Fibroblast of lung (primary cell): Measurements from ENCODE around the gene MCRIP1. TPM values are rescaled to one million over a fixed set of nuclear protein-coding genes. Genes with fewer than 3 reads are reported as not detected.

Experiments used
- DNase-seq, 2 donors: peaks; one replicate each; pipeline versions ENCODE4 v3.0.0 to v3.0.0-alpha.2; 2010; ENCODE audit warnings: low read depth in 2 of 2
- H2AFZ ChIP-seq: 2 replicates; pipeline ENCODE4 v1.5.1; 2012; ENCODE audit warnings: low read length, control low read depth, inconsistent platforms
- H3K27ac ChIP-seq: 2 replicates; pipeline ENCODE4 v1.5.1; 2011; ENCODE audit warnings: low read length, control low read depth; ENCODE audit not compliant: insufficient read depth
- H3K27me3 ChIP-seq: 2 replicates; pipeline ENCODE4 v1.5.1; 2011; ENCODE audit warnings: mild to moderate bottlenecking, low read length; ENCODE audit not compliant: control insufficient read depth, insufficient read depth
- H3K36me3 ChIP-seq: 2 replicates; pipeline ENCODE4 v1.5.1; 2011; ENCODE audit warnings: low read length; ENCODE audit not compliant: control insufficient read depth, insufficient read depth
- H3K4me1 ChIP-seq: 2 replicates; pipeline ENCODE4 v1.5.1; 2011; ENCODE audit warnings: low read length; ENCODE audit not compliant: control insufficient read depth, insufficient read depth; ENCODE audit errors: extremely low read depth
- H3K4me2 ChIP-seq: 2 replicates; pipeline ENCODE4 v1.5.1; 2011; ENCODE audit warnings: low read length, control low read depth; ENCODE audit not compliant: insufficient read depth; ENCODE audit errors: extremely low read depth
- H3K4me3 ChIP-seq, 4 experiments: fragments of 200-600 bp in 1 of 4; sonication (generic) in 1 of 4; replicated peaks in 1 of 4; 2 replicates each; pipeline ENCODE4 v1.5.1; 2011 to 2016; ENCODE audit warnings: low read length in 4 of 4, low read depth in 3 of 4, mild to moderate bottlenecking in 3 of 4, control low read depth in 2 of 4, inconsistent platforms in 1 of 4, mixed read lengths in 1 of 4; ENCODE audit not compliant: insufficient read depth in 1 of 4; ENCODE audit errors: control extremely low read depth in 1 of 4
- H3K79me2 ChIP-seq: 2 replicates; pipeline ENCODE4 v1.5.1; 2012; ENCODE audit warnings: mild to moderate bottlenecking, low read length, inconsistent platforms; ENCODE audit not compliant: control insufficient read depth, insufficient read depth
- H3K9ac ChIP-seq: 2 replicates; pipeline ENCODE4 v1.5.1; 2011; ENCODE audit warnings: mild to moderate bottlenecking, low read length, control low read depth; ENCODE audit not compliant: insufficient read depth
- H3K9me3 ChIP-seq: 2 replicates; pipeline ENCODE4 v1.5.1; 2012; ENCODE audit warnings: low read depth, low read length; ENCODE audit not compliant: control insufficient read depth, insufficient read depth
- H4K20me1 ChIP-seq: 2 replicates; pipeline ENCODE4 v1.5.1; 2011; ENCODE audit warnings: low read length; ENCODE audit not compliant: control insufficient read depth, insufficient read depth; ENCODE audit errors: extremely low read depth
- CTCF ChIP-seq, 2 donors: IDR thresholded peaks in 1 of 2; conservative IDR thresholded peaks in 1 of 2; 1 replicate in 1 of 2; 2 replicates in 1 of 2; pipeline ENCODE4 v1.5.1; 2011 to 2012; ENCODE audit warnings: low read length in 2 of 2, control low read depth in 1 of 2, inconsistent platforms in 1 of 2, low read depth in 1 of 2, mild to moderate bottlenecking in 1 of 2
- EZH2 ChIP-seq: IDR thresholded peaks from 2 replicates; pipeline ENCODE4 v1.5.1; 2012; ENCODE audit warnings: low read length, control low read depth, mild to moderate bottlenecking; ENCODE audit errors: missing control alignments
- polyA plus RNA-seq, 2 donors: library from polyadenylated mRNA; depleted of rRNA in 1 of 2; stranded (reverse) in 1 of 2; unstranded in 1 of 2; fragments of >200 nt; gene quantifications; 2 replicates each; pipeline ENCODE4 v1.2.1, GENCODE V29; 2011 to 2012; ENCODE audit warnings: missing spikeins in 1 of 2
- total RNA-seq: library from RNA; depleted of rRNA; stranded (reverse); fragments of >200 nt; gene quantifications from 2 replicates; pipeline ENCODE4 v1.2.1, GENCODE V29; 2014

Gene MCRIP1
- total and polyA plus RNA-seq, 2 donors (not counting 1 experiment from before 2014, with no cell fraction given) = 37.6 to 108 TPM

- Histone ChIP-seq H3K27me3 (no peaks in the 10 kb centered on the region), H4K20me1 (no peaks in the 10 kb centered on the region), H3K27ac (no peak overlapping the region), H3K36me3 (peaks cover 58% of the 10 kb centered on the region), H3K4me3 (no peak overlapping the region), H3K9me3 (no peaks in the 10 kb centered on the region), H3K4me1 (no peaks in the 10 kb centered on the region), H3K9ac (no peak overlapping the region), H2AFZ (no peak overlapping the region), H3K4me2 (no peak overlapping the region), H3K79me2 (peaks cover 26% of the 10 kb centered on the region)
- no peak for TF ChIP-seq CTCF (conservative IDR thresholded peaks at IDR 0.05 in 1 of 2, IDR thresholded peaks at IDR 0.05 in 1 of 2; ENCODE audit: low read depth in 1 of 2, low read length in 2 of 2)
- TF ChIP-seq EZH2 = no peak
- no peak for DNase-seq
Measured at GRCh38 chr17:81849457-81849856, 16.4 kb upstream of the MCRIP1 start.

DNA sequence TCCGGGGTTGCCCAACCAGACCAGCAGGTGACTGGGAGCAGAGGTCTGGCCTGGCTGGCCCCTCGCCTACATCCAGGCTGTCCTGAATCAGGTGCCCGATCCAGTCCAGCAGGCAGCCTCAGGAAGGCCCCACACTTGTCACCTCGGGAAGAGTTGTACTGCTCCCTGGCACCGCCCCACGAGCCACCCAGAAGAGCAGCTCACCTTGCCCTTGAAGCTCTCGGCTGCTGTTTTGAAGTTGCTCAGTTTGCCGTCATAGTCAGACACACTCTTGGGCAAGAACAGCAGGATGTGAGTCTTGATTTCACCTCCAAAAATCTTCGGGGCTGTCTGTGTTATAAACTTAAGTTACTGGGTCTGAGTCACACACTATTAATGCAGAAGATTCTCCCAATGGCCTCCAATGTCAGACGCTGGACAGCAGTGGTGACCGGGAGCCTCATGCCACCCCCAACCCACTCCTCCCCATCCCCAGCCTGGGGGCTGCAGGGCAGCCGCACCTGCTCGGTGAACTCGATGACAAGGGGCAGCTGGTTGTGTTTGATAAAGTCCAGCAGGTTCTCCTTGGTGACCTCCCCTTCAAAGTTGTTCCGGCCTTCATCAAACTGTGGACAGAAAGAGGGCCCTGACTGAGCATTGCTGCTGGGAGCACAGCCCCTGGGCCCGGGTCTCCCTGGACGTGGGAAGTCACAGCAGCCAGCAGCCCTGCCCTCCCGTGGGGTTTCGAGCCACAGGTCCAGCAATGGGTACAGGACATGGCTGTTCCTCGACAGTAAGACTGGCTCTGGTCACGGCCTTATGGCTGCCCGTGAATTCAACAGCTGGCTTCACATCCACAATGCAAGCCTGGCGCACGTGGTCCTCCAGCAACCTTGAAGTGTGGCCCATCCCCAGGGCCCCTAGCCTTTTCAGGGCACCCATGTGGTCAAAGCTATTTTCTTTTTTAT, 13.9 kb upstream of the MCRIP1 start:
- H3K9me3 ChIP-seq = no peaks in the 10 kb centered on the region
- peaks cover 57% of the 10 kb centered on the region for H3K36me3 ChIP-seq
- no peak for TF ChIP-seq CTCF (conservative IDR thresholded peaks at IDR 0.05 in 1 of 2, IDR thresholded peaks at IDR 0.05 in 1 of 2; ENCODE audit: low read depth in 1 of 2, low read length in 2 of 2)
- TF ChIP-seq EZH2 = no peak

GRCh38 chr17:81845881-81846742, 13.0 kb upstream of the MCRIP1 start:
- Histone ChIP-seq H4K20me1 (no peaks in the 10 kb centered on the region), H2AFZ (no peak overlapping the region), H3K79me2 (no peaks in the 10 kb centered on the region), H3K9ac (no peak overlapping the region), H3K4me2 (no peak overlapping the region), H3K4me1 (no peaks in the 10 kb centered on the region), H3K9me3 (no peaks in the 10 kb centered on the region), H3K27ac (no peak overlapping the region), H3K27me3 (no peaks in the 10 kb centered on the region), H3K4me3 (no peak overlapping the region), H3K36me3 (peaks cover 50% of the 10 kb centered on the region)
- no peak for TF ChIP-seq EZH2
- DNase-seq = no peak

More for the DNA sequence above, 13.9 kb upstream of the MCRIP1 start:
- no peak for DNase-seq
- Histone ChIP-seq H3K4me2 (no peak overlapping the region), H3K4me1 (no peaks in the 10 kb centered on the region), H2AFZ (no peak overlapping the region), H3K79me2 (peaks cover 7% of the 10 kb centered on the region), H4K20me1 (no peaks in the 10 kb centered on the region), H3K9ac (no peak overlapping the region), H3K4me3 (no peak overlapping the region), H3K27ac (no peak overlapping the region), H3K27me3 (no peaks in the 10 kb centered on the region)
